Measurements from ENCODE around the gene GLI3.

DNA sequence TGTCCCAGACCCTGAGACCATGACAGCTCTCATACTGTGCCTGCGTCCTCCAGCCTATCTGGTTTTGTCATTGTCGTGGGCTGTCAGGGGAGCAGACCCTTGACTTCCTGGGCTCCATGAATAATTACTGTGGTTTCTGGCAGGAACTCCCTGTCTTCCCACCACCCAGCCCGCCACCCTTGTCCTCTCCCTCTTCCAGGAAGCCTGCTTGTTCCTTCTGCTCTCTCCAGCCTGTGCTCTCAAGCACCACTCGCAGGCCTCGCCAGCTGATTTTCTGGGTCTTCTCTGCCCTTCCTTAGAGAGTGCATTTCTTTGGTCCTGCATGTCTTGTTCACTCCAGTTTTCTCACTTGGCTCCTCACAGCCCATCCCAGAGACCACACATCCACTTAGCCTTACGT, 309.6 kb downstream of the GLI3 start:
- TF ChIP-seq ZNF274 (IDR thresholded peaks at IDR 0.05; ENCODE audit: low read depth, low read length) (no peak), SUZ12 (IDR thresholded peaks at IDR 0.05; ENCODE audit: extremely low read depth, insufficient read depth, insufficient read length) (no peak)
